HG02610 (cell line): ENCODE data around the gene FOXO3.

Source experiments
- ATAC-seq: cut with Tn5 transposase; IDR thresholded peaks from one replicate; pipeline ENCODE4 v1.9.1; 2021; ENCODE audit warnings: mild to moderate bottlenecking, moderate library complexity; ENCODE audit not compliant: unreplicated experiment

The FOXO3 gene

DNA sequence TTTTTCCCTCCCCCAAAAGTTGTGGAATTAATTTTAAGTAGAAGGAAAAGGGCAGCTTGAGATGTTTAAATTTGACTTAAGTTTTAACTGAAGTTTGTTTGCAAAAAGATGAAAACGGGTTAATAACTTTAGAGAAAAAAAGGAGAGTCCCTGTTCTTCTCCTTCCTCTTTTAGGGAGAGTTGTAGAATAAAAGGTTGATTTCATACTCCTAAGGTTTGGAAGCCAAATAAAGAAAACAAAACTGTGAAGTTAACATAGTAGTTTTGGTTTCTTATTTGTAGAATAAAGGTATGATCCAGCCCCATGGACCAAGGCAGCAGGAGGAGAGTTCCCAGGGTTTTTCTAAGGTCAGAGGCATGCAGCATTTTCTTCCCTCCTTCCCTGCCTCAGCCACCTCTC, 33.4 kb downstream of the FOXO3 start:
- no peak for ATAC-seq

- no peak for ATAC-seq
Observed at GRCh38 chr6:108594640-108595039, 33.9 kb downstream of the FOXO3 start.

DNA sequence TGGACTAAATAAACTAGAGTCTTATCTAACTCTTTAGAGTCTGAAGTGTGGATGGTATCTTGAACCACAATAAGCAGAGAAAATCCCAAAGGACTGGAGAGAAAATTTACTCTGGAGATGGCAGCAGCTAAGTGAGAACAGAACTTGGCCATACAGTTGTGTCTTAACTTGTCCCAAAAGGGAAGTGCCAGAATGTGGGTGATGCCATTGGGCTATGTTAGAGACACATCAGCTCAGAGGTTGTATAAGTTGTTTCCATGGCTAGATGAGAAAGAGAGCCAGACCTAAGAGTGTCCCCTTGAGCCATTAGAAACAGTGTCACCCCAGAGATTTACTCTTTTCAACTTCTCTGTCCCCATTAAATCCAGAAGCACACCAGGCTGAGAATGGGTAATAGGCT, 36.2 kb downstream of the FOXO3 start:
- ATAC-seq = no peak

GRCh38 chr6:108597572-108598304, 37.0 kb downstream of the FOXO3 start:
- no peak for ATAC-seq

DNA sequence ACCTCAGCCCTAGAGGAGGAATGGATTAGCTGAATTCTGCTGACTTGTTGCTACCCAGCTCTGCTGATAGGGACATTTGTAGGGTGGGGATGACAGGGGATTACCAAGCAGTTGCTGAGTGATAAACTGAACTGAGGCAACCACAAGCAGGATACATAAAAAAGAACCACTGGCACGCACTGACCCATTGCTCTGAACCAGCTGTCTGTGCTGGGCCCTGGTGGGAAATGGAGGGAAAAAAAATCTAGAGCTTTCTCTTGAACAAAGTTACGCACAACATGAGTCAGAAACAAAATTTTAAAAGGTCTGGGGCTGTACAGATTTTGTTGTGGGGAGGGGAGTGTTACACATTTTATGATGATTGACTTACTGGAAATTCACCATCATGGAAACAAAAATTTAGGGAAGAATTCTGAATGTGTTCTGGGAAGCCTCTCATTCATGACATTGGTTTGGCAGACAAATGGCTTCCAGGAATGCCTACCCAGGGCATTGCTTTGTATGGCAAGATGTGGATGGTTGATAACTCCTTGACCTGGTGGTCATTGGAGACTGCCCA, 37.7 kb downstream of the FOXO3 start:
- peak; percentile 95 for ATAC-seq

GRCh38 chr6:108604156-108604555, 43.4 kb downstream of the FOXO3 start:
- ATAC-seq = no peak

DNA sequence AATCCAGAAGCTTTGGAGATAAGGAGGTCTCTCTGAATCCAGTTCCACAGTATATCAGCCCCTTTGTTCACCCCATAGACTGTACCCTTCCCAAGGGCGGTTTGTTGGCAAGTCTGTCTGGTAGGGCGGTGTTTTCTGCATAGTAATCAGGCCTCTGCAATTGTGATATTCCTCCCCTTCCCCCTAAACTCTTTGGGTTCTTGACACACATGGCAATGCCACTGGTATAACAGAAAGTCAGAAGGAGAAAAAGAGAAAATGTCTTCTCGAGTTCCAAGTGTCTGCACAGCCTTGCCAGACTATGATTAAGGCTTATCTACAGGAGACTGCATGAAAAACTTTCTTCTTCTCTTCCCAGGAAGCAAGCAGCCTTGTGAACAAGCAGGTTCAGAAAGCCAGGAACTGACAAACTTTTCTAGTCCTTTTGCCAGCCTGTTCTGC, 45.6 kb downstream of the FOXO3 start:
- no peak for ATAC-seq

- ATAC-seq = no peak
Observed at GRCh38 chr6:108608453-108609275, 47.9 kb downstream of the FOXO3 start.

DNA sequence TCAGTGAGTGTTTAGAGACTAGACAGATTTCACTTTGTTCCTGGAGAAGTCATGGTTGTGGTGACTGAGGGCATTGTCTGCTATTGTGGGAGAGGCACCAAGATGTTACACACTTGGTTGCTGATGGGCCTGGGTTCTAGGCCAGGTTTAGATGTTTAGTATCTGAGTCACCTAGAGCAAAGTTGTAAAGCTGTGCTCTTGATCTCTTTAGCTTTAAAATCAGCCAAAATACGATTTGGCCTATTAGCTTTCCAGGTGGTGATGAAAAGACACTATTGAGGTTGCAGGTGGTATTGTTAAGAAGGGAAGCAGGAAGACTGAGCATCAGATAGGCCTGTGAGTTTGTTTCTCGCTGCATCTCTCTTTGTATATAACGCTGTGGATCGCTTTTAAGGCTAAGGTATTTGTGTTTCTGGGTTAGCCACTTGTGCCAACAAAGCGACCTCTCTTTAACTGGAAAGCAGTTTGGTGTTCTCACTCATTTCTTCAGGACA, 48.6 kb downstream of the FOXO3 start:
- no peak for ATAC-seq

DNA sequence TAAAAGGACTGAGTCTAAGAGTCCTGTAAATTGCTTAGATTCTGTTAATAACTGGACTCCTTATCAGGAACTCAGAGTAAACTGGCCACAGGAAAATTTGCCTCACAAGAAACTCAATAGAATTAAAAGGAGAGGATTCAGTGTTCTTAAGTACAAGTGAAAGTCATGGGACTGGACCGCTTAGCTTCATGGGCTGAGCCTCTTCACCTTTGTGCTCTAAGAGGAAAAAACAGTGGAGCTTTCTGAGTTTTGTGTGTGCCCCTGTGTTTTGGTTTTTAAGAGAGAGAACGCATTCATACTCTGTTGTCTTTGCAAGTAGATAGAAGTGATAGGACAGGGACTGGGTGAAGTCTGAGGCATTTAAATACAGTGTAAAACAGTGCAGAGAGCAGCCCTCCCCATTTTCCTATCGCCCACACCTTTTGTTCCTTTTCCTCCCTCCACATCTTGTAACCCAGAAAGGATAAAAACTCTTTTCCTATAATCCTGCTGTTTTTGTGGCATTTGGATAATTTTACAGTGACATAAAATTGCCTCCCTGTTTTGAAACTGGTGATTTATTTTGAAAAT, 49.6 kb downstream of the FOXO3 start:
- no peak for ATAC-seq

DNA sequence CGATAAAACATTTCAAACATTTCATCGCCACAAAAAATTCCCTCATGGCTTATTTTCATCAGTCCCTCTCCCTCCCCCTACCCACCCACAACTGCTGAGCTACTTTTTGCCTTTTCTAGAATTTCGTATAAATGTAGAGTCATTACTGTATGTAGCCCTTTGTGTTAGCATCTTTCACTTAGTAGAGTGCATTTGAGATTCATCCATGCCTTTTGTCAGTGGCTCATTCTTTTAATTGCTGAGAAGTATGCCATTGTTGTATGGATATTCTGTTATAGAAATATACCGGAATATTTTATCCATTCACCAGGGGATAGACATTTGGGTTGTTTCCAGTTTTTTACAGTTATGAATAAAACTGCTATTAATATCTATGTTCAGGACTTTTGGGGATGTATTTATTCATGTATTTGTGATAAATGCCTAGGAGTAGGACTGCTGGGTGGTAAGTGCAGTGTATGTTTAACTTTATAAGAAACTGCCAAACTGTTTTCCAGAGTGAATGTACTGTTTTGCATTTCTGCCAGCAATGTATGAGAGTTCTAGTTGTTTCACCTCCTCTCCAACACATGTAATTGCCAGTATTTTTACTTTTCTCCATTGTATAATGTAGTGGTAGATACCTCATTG, 50.4 kb downstream of the FOXO3 start:
- ATAC-seq = no peak

DNA sequence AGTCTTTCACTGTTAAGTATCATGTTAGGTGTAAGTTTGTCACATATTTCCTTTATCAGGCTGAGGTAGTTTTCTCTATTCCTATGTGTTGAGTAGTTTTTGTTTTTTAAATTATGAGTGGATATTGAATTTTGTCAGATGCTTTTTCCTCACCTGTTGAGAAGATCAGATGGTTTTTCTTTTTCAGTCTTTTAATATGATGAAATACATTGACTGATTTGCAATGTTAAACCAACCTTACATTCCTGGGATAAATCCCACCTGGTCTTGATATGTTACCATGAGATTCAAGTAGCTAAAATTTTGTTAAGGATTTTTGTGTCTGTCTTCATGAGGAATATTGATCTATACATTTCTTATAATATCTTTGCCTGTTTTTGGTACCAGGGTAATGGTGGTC, 52.1 kb downstream of the FOXO3 start:
- no peak for ATAC-seq

- ATAC-seq = no peak
Observed at GRCh38 chr6:108616544-108616943, 55.8 kb downstream of the FOXO3 start.

DNA sequence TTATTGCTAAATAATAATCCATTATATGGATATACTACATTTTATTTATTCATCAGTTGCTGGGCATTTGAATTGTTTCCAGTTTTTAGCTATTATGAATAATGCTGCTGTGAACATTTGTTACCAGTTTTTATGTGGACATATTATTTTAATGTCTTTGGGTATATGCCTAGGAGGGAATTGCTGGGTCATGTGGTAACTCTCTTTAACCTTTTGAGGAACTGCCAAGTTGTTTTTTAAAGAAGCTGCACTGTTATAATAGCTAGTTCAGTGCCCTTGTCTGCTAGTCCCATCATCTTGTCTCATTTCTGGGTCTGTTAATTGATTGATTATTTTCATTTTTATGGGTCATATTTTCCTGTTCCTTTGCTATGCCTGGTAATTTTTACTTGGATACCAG, 56.3 kb downstream of the FOXO3 start:
- no peak for ATAC-seq

- ATAC-seq = no peak
Observed at GRCh38 chr6:108618623-108619152, 58.0 kb downstream of the FOXO3 start.

DNA sequence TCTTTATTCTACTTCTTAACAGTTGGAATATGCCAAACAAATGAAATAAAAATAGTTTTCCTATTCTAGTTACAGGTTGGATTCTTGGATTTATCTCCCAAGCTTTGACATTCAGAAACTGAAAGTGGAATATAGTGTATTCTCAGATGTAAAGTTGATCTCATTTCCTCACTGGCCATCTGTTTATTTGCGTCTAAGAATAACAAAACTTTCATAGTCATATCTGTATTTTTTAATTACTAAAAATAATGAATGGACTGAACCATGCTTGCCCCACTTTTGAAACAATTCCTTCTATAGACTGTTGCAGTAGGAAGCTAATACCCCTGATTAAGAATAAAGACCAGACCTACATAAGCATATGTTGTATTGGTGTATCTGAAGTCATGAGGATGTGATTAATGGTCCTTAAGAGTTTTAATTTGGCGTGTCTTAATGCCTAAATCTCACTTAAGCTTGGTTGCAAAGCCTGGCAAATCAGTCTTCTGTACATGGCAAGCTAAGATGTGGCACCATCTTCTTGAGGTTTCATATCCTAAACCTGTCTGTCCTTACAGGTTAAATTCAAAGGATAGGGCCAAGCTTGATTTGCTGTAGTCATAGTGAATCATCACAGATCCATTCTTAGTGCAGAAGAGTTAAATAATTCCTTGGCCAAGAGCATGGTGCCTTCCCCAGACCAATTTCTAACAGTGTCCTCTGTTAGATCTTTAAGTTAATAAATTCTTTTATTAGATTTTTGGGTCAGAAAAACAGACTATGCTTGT, 58.9 kb downstream of the FOXO3 start:
- no peak for ATAC-seq

DNA sequence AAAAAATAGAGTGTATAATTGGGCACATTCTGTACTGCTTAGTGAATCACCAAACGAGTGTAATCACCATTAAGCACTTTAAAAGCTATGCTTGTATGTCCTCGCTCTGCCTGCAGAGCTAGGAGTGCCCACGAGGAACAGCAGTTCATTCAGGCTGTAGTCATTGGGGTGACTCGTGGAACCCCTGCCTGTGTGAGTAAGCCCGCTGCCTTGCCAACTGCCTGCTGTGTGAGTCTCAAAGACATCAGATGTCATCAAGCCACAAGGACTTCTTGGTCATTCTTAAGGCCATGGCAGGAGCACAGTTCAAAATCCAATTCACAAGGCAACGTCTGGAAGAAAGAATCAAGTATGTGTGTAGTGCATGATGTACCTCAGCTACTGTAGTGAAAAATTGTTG, 60.4 kb downstream of the FOXO3 start:
- ATAC-seq = no peak

GRCh38 chr6:108622641-108623298, 62.1 kb downstream of the FOXO3 start:
- no peak for ATAC-seq

DNA sequence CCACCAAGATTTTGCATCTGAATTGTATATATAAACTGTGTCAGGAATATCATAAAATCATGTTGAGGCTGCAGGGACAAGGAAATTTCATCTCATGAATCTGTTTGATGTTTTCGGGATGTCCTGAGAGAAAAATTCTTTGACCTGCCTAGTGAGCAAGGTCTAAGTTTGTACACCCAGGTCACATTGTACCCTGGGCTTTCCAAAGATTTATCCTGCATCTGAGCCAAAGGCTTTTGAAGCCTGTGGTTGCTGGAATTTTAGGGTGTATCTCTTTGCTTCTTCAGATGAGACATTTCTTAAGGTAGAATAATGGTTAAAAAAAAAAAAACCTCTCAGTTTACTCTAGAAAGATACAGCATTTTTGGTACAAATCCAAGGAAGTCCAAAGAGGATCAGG, 63.3 kb downstream of the FOXO3 start:
- no peak for ATAC-seq
